Stimulated activated naive B cell treated with anti-CD40 and anti-IgM and Interleukin-4, amounts not matched to agents 10 μg/mL and 1 μg/mL and 100 μg/mL, for 72 hours (primary cell): Measurements from ENCODE around the gene CELF4.
"Not testable (repeated sequence)": the region's sequence is repeated elsewhere in the genome, so short reads cannot be mapped to it uniquely, and the experiment has no call there.

ENCODE experiments used
- ATAC-seq, 2 donors: fragments of 150-1000 bp; cut with Tn5 transposase; replicated peaks; 2 replicates each; pipeline ENCODE4 v1.10.0; 2021; ENCODE audit warnings: moderate library complexity in 1 of 2
- DNase-seq: peaks from one replicate; pipeline ENCODE4 v3.0.0; 2021
- H3K27ac Mint-ChIP-seq: one replicate; pipeline ENCODE4 v1.8.0; 2022; ENCODE audit warnings: mild to moderate bottlenecking, mixed read lengths
- H3K27me3 Mint-ChIP-seq, 2 donors: one replicate each; pipeline ENCODE4 v1.8.0; 2022; ENCODE audit warnings: mixed read lengths in 2 of 2
- H3K36me3 Mint-ChIP-seq, 2 donors: one replicate each; pipeline ENCODE4 v1.8.0; 2022; ENCODE audit warnings: mixed read lengths in 2 of 2, mild to moderate bottlenecking in 1 of 2
- H3K4me1 Mint-ChIP-seq, 2 donors: one replicate each; pipeline ENCODE4 v1.8.0; 2022; ENCODE audit warnings: mixed read lengths in 2 of 2, mild to moderate bottlenecking in 1 of 2
- H3K4me3 Mint-ChIP-seq, 2 donors: one replicate each; pipeline ENCODE4 v1.8.0; 2022; ENCODE audit warnings: mild to moderate bottlenecking in 2 of 2, mixed read lengths in 2 of 2, moderate library complexity in 1 of 2
- H3K9me3 Mint-ChIP-seq, 2 donors: one replicate each; pipeline ENCODE4 v1.8.0; 2022; ENCODE audit warnings: mixed read lengths in 2 of 2, mild to moderate bottlenecking in 1 of 2

CELF4 gene

DNA sequence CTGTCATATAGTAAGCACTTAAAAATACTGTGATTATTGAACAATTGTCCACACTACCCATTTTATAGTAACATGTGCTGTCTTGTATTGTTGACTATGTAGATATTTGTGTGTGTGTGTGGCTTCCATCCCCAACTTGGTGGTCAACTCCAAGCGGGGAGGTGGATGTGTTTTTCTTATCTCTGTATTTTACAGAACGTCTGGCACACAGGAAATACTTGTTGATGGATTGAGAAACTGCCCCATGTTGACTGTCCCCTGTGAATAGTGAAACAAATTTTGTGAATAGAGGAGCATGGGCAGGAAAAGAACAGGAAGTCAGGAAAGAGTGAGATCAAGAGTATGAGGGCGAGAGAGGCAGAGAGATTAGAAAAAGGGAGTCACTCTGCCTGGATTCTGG is 83.6 kb downstream of the CELF4 start:
- H3K27ac Mint-ChIP-seq, result no peak overlapping the region
- H3K4me3 Mint-ChIP-seq, result no peak overlapping the region
- peaks cover 7 to 14% of the 10 kb centered on the region in 2 donors for H3K4me1 Mint-ChIP-seq
- no peaks in the 10 kb centered on the region for H3K36me3 Mint-ChIP-seq
- H3K9me3 Mint-ChIP-seq, result peaks cover 0 to 2% of the 10 kb centered on the region in 2 donors
- no peak for ATAC-seq
- no peak for DNase-seq
- peaks cover 34 to 45% of the 10 kb centered on the region in 2 donors for H3K27me3 Mint-ChIP-seq

DNA sequence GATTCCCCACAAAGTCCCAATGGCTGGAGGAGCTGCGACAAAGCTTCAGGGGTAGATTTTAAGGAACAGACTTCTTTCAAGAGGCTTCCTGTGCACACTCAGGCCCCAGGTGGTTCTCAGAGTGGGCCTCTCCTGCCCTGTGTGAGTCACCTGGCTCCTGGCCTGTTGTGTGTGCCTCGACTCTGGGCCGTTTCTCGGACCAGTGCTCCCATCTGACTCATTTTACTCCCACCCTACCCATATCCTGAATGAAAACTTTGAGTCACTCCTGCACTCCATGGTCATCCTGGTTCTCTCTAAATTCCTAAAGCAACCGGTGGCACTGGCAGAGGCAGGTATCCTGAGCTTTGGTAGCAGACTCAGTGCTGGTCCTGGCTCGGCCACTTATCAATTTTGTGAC is 84.1 kb downstream of the CELF4 start:
- H3K4me1 Mint-ChIP-seq, result peaks cover 7 to 9% of the 10 kb centered on the region in 2 donors
- no peaks in the 10 kb centered on the region for H3K9me3 Mint-ChIP-seq
- H3K36me3 Mint-ChIP-seq, result no peaks in the 10 kb centered on the region
- no peak overlapping the region for H3K4me3 Mint-ChIP-seq
- DNase-seq (no peak), ATAC-seq (no peak)
- H3K27me3 Mint-ChIP-seq, result peaks cover 34 to 45% of the 10 kb centered on the region in 2 donors
- H3K27ac Mint-ChIP-seq, result no peak overlapping the region

DNA sequence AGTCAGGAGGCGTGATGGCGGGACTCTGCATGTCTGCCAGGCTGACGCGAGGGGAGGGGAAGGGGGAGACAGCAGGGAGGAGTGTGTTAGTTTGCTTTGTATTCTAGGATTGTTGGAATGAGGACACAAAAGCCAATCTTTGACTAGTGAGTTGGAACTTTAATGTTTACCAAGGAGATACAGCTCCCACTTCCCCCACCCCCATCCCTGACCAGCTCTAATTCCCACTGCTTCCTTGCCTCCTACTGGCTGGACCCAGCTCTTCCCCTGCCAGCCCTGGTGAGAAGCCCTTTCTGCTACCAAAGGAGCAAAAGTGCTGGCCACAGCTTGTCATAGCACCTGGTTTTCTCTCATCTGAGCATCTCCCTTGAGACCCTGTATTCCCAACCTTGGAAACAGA is 84.5 kb downstream of the CELF4 start:
- no peak for DNase-seq
- Mint-ChIP-seq H3K4me3 (no peak overlapping the region), H3K4me1 (peaks cover 5% of the 10 kb centered on the region in 2 donors), H3K27me3 (peaks cover 32 to 42% of the 10 kb centered on the region in 2 donors), H3K27ac (no peak overlapping the region), H3K36me3 (no peaks in the 10 kb centered on the region), H3K9me3 (no peaks in the 10 kb centered on the region)
- ATAC-seq, result no peak

DNA sequence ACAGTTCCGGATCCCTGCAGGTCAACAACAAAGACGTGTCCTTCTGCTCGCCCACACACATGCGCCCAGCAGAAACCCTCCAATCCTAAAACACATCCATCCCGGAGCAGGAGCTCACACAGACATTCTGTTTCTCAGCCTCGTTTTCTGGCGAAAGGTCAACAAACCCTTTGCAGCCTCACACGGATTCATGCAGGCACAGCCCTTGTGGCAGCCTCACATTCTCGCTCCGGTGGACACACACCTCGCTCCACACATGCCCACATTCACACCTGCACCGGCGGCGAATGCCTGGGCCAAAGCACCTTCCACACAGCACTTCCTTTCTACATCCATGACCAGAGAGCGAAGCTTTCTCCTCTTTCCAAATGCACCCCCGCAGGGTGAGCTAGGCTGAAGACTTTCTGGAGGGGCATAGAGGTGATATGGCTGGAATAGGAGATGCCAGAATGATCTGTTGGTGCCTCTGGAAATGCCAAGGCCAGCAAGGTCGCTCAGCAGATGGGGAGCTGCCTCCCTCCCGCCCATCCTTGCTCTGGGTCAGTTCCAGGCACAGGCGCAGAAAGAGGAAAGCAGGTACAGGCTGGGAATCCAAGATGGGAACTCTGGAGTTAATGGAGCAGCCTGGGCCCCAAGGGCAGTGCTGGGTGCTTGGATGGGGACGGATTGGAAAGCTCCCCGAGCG is 88.8 kb downstream of the CELF4 start:
- Mint-ChIP-seq H3K4me3 (no peak overlapping the region), H3K27me3 (peaks cover 12 to 36% of the 10 kb centered on the region in 2 donors), H3K9me3 (no peaks in the 10 kb centered on the region), H3K4me1 (no peaks in the 10 kb centered on the region), H3K27ac (no peak overlapping the region), H3K36me3 (no peaks in the 10 kb centered on the region)
- ATAC-seq (no peak), DNase-seq (no peak)

DNA sequence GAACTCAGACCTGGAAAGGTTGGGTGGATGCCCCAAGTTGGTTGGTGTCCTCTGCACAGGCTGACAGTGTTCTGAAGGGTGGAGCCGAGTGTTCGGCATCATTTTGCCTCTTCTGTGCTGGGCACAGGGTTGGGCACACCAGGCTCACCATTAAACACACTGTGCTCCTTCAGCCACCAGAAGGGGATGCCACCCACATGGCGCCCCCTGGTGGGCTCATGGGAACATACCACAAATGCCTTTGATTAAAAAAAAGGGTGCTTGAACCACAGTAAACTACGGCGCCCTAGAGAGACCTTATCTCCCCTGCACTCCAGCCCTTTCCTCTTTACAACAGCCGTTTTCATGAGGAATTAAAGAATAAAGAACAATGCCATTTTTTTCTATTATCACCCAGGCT is 89.4 kb downstream of the CELF4 start:
- no peak overlapping the region for H3K4me3 Mint-ChIP-seq
- no peaks in the 10 kb centered on the region for H3K36me3 Mint-ChIP-seq
- no peaks in the 10 kb centered on the region for H3K4me1 Mint-ChIP-seq
- H3K9me3 Mint-ChIP-seq, result no peaks in the 10 kb centered on the region
- DNase-seq (no peak), ATAC-seq (peak in 1 of 2 donors; percentile 47)
- no peak overlapping the region for H3K27ac Mint-ChIP-seq
- peaks cover 12 to 39% of the 10 kb centered on the region in 2 donors for H3K27me3 Mint-ChIP-seq

DNA sequence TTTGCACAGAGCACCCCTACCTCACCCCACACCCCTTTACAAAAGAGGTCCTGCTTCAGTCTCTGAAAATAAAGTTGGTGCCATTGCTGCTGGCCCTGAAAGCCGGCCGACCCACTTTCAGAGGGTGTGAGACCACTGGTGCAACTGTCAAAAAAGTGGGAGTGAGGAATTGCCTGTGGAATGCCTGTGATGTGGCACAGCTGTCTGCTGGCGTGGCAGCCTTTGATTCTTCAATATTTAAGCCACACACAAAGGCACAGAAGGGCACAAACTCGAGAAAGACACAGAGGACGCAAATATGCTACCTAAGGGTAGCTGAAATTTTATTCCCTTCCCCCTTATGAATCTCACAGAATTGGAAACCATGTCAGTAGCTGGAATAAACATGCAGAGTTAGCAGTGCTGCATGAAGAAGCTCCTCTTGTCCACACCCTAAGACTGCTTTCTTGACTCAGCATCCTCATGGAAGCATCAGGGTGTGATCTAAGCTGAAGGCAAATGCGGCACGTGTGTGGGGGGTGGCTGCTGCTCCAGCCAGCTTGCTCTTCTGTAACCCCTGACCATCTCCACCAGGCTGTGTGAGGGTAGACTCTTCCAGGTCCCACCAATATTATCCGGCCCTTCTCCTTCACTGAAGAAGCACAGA is 92.3 kb downstream of the CELF4 start:
- H3K4me3 Mint-ChIP-seq, result no peak overlapping the region
- no peak for ATAC-seq
- no peak for DNase-seq
- H3K36me3 Mint-ChIP-seq, result no peaks in the 10 kb centered on the region
- H3K27me3 Mint-ChIP-seq, result peaks cover 10 to 28% of the 10 kb centered on the region in 2 donors
- no peak overlapping the region for H3K27ac Mint-ChIP-seq
- no peaks in the 10 kb centered on the region for H3K9me3 Mint-ChIP-seq
- H3K4me1 Mint-ChIP-seq, result no peaks in the 10 kb centered on the region

DNA sequence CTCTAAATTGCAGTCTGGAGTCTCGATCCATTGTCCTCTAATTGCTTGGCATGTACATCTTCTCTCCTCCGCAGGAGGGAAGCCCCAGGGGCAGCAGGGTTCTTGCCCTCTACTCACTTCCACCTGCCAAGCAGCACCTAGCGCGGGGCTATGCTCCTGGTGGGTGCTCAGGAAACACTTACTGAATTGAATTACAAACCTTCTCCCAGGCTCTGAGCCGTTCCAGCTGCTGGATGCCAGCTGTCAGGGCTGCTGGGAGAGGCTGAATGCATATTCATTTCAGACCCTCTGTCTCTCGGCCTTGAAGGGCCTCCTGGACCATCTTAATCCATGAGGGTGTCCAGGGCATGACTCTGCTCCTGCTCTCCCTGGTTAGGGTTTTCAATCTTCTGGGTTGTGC is 94.0 kb downstream of the CELF4 start:
- Mint-ChIP-seq H3K27ac (no peak overlapping the region), H3K27me3 (peaks cover 4 to 18% of the 10 kb centered on the region in 2 donors), H3K4me3 (no peak overlapping the region), H3K9me3 (peaks cover 0 to 3% of the 10 kb centered on the region in 2 donors), H3K36me3 (no peaks in the 10 kb centered on the region), H3K4me1 (no peaks in the 10 kb centered on the region)
- no peak for ATAC-seq
- DNase-seq, result no peak

DNA sequence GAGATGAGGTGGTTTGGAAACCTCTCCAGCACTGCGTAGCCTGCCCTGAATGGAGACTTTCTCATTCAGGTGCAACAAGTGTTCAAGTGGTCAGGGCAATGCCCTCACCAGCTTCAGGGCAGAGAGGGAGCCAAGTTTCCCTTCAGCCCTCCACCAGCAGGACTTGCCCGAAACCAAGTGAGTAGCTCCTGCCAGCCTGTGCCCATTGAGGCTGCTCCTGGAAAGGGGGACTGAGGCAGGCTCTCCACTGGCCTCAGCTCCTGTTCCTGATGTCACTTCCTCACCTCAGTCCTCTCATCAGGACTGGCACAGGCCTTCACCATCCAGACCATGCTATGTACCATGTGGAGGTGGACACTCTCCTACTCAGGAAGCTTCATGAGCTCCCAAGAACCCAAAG is 94.6 kb downstream of the CELF4 start:
- H3K4me3 Mint-ChIP-seq, result no peak overlapping the region
- no peaks in the 10 kb centered on the region for H3K4me1 Mint-ChIP-seq
- ATAC-seq (no peak), DNase-seq (no peak)
- no peak overlapping the region for H3K27ac Mint-ChIP-seq
- H3K9me3 Mint-ChIP-seq, result peaks cover 0 to 3% of the 10 kb centered on the region in 2 donors
- no peaks in the 10 kb centered on the region for H3K36me3 Mint-ChIP-seq
- H3K27me3 Mint-ChIP-seq, result peaks cover 5 to 21% of the 10 kb centered on the region in 2 donors

DNA sequence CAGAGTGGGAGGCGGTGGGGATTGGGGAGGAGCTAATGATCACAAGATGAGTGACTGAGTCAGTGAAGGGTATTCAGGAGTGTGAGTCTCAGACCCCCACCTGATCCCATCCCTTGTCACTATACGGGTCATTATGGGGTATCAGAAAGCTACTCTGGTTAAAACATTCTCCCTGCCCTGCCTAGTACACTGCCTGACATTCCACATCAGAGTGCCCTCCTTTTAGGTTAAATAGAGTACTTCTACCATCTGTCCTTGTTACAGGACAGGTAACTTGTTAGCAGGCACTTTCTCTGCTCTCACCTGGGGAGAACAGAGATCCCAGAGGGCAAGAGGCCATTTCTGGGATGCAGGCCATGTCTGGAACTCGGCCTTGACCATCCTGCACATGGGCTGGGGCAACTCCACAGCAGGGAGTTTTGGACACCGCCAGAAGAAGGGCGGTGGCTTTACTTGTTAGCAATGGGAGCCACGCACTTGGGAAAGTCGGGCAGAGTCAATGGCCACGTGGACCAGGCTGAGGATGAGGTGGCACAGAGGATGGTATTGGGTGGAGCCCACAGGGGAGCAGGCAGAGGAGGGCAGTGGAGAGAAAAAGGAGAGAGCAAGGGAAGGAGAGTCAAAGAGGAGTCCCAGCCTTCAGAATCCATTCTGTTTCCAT is 98.5 kb downstream of the CELF4 start:
- Mint-ChIP-seq H3K36me3 (no peaks in the 10 kb centered on the region), H3K4me3 (no peak overlapping the region), H3K4me1 (no peaks in the 10 kb centered on the region), H3K27me3 (peaks cover 11 to 20% of the 10 kb centered on the region in 2 donors), H3K27ac (no peak overlapping the region), H3K9me3 (peaks cover 0 to 3% of the 10 kb centered on the region in 2 donors)
- ATAC-seq (no peak), DNase-seq (no peak)

DNA sequence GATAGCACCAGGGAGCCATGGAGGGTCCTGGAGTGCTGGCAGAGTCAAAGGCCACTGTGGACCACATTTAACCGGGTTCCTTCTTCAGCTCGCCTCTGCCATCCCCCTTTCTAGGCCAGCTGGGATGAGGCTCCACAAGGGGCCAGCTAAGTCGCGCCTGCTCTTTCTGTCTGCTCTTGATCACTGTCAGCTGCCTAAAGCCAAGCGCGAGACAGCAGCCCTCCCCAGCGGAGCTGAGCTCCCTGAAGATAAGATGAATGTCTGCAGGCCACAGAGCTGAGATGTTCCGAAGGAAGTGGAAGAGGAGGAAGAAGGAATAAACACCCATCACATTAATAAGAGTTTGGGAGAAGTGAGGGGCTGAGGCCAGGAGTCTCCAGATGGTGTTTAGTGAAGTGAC is 99.6 kb downstream of the CELF4 start:
- H3K27ac Mint-ChIP-seq, result no peak overlapping the region
- ATAC-seq, result no peak
- peaks cover 11 to 13% of the 10 kb centered on the region in 2 donors for H3K27me3 Mint-ChIP-seq
- DNase-seq, result no peak
- H3K36me3 Mint-ChIP-seq, result no peaks in the 10 kb centered on the region
- H3K4me1 Mint-ChIP-seq, result no peaks in the 10 kb centered on the region
- H3K4me3 Mint-ChIP-seq, result no peak overlapping the region
- peaks cover 0 to 3% of the 10 kb centered on the region in 2 donors for H3K9me3 Mint-ChIP-seq

DNA sequence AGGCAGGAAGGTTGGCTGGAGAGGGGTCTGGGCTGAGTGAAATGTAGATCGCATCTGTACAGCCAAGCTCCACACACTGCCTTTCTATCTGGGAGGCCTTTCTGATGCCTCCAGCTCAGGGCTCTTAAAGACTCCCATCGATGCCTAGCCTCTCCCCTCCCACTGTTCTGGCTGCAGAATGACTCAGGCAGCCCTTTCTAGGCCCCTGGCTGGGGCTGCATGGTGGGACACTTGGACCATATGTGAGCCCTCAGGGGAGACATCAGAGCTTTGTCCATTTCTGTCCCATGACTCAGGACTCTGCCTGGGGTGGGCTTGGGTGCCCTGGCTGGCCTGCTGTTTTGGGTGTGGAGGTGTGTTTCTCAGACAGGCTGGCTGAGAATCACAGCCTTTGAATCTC is 101.3 kb downstream of the CELF4 start:
- H3K4me3 Mint-ChIP-seq, result no peak overlapping the region
- ATAC-seq (no peak), DNase-seq (no peak)
- H3K27me3 Mint-ChIP-seq, result peaks cover 11 to 13% of the 10 kb centered on the region in 2 donors
- no peak overlapping the region for H3K27ac Mint-ChIP-seq
- H3K9me3 Mint-ChIP-seq, result peaks cover 0 to 3% of the 10 kb centered on the region in 2 donors
- no peaks in the 10 kb centered on the region for H3K4me1 Mint-ChIP-seq
- no peaks in the 10 kb centered on the region for H3K36me3 Mint-ChIP-seq

DNA sequence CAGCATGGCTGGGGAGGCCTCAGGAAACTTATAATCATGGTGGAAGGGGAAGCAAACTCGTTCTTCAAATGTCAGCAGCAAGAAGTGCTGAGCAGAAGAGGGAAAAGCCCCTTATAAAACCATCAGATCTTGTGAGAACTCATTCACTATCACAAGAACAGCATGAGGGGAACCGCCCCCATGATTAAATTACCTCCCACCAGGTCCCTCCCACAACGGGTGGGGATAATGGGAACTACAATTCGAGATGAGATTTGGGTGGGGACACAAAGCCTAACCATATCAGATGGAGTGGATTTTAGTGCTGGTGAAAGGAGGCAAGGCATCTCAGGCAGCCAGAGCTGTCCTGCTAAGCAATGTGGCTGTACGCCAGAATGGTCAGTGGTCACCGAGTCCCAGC is 104.3 kb downstream of the CELF4 start:
- not testable (repeated sequence) for H3K4me1 Mint-ChIP-seq, H3K27ac Mint-ChIP-seq, H3K9me3 Mint-ChIP-seq, H3K4me3 Mint-ChIP-seq, DNase-seq, ATAC-seq, H3K36me3 Mint-ChIP-seq
- H3K27me3 Mint-ChIP-seq, result peaks cover 10 to 11% of the 10 kb centered on the region in 2 donors

DNA sequence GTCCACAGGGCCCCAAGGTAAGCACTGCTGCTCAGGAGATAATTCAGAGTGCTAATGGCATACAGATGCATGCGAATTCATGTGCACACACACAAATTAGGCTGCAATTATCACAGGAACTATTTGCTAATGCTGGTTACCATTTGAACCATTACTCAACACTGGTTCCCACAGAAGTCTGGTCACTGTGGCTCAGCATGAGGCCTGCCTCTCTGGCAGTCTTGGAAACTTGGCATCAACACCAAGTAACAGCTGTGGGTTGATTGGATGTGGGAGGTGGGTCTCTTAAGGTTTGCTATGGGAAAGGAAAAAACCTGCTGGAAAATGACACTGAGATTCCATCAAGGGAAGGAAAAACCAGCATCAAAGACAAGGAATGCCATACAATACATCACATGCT is 105.0 kb downstream of the CELF4 start:
- H3K36me3 Mint-ChIP-seq, result no peaks in the 10 kb centered on the region
- DNase-seq (no peak), ATAC-seq (no peak)
- H3K27me3 Mint-ChIP-seq, result peaks cover 4 to 5% of the 10 kb centered on the region in 2 donors
- no peak overlapping the region for H3K27ac Mint-ChIP-seq
- H3K9me3 Mint-ChIP-seq, result no peaks in the 10 kb centered on the region
- H3K4me1 Mint-ChIP-seq, result no peaks in the 10 kb centered on the region
- no peak overlapping the region for H3K4me3 Mint-ChIP-seq

DNA sequence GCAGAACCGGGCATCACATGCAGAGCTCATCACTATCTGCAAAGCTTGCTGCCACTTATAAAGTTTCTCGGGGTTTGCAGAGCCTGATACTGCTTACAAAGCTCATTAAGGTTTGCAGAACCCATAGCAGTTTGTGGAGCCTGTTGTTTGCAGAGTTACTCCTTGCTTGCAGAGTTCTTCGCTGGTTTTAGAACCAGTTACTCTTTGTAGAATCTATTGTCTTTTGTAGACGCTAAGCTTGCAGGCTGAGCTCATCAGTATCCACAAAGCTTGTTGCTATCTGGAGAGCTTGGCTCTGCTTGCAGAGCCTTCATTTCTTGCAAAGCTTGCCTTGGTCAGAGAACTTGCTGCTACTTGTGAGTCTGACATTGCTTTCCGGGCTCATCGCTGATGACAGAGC is 106.9 kb downstream of the CELF4 start:
- no peak for DNase-seq
- Mint-ChIP-seq H3K4me3 (no peak overlapping the region), H3K36me3 (no peaks in the 10 kb centered on the region), H3K27ac (no peak overlapping the region), H3K4me1 (no peaks in the 10 kb centered on the region), H3K9me3 (no peaks in the 10 kb centered on the region), H3K27me3 (no peaks in the 10 kb centered on the region)
- no peak for ATAC-seq

DNA sequence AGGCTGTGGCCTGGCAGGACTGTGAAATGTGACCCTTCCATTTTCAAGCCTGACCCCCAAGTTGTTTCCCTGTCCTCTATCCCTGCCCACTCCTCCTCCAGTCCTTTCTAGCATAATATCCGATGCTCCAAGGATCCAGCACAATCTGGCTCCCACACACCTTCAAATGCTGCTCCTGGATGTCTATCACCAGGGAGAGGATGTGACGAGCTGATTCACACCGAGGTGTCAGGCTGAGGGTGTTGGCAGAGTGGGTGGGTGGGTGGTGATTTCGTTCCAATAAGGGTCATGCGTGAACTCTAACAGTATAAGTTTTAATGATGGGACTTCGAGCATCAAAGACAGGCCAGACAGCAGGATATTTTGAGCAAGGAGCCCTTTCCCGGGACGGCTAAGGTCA is 107.8 kb downstream of the CELF4 start:
- DNase-seq (no peak), ATAC-seq (no peak)
- H3K4me3 Mint-ChIP-seq, result no peak overlapping the region
- H3K36me3 Mint-ChIP-seq, result no peaks in the 10 kb centered on the region
- peaks cover 4 to 5% of the 10 kb centered on the region in 2 donors for H3K27me3 Mint-ChIP-seq
- no peaks in the 10 kb centered on the region for H3K9me3 Mint-ChIP-seq
- H3K4me1 Mint-ChIP-seq, result no peaks in the 10 kb centered on the region
- no peak overlapping the region for H3K27ac Mint-ChIP-seq
